Mucosa of descending colon (tissue), 3 donors: ENCODE results near the gene USF1. TPM values are rescaled to one million over a fixed set of nuclear protein-coding genes. Genes with fewer than 3 reads are reported as not detected.

Experiments used
- ATAC-seq: fragments of 200-7000 bp; cut with Tn5 transposase; one replicate; pipeline ENCODE4 v1.9.1; 2020; ENCODE audit warnings: mild to moderate bottlenecking, moderate library complexity
- DNase-seq, 3 donors: peaks; one replicate each; pipeline ENCODE4 v3.0.0-alpha.2; 2020
- H3K36me3 ChIP-seq: fragments of 200-600 bp; one replicate; pipeline ENCODE4 v1.8.0; 2021; ENCODE audit warnings: low read depth, mild to moderate bottlenecking
- H3K4me1 ChIP-seq: fragments of 200-600 bp; one replicate; pipeline ENCODE4 v1.8.0; 2021; ENCODE audit warnings: low read depth, mild to moderate bottlenecking
- H3K4me3 ChIP-seq: fragments of 200-600 bp; one replicate; pipeline ENCODE4 v1.8.0; 2021; ENCODE audit warnings: mild to moderate bottlenecking
- H3K9me3 ChIP-seq: fragments of 200-600 bp; one replicate; pipeline ENCODE4 v1.8.0; 2021; ENCODE audit warnings: mild to moderate bottlenecking
- CTCF ChIP-seq: fragments of 200-600 bp; IDR thresholded peaks from one replicate; pipeline ENCODE4 v1.8.0; 2022; ENCODE audit warnings: antibody characterized with exemption, mild to moderate bottlenecking
- intact Hi-C, 2 donors: fragments of 100-400 bp; cut with DNase I in 1 of 2; cut with micrococcal nuclease in 1 of 2; formaldehyde crosslinking; loops; one replicate each; pipeline versions ENCODE4 v1.11.0 to v1.11.1; 2022; cut with DNase I, micrococcal nuclease
- total RNA-seq, 3 donors: library from RNA; stranded (reverse); fragmentation: NEBNext Ultra II Directional in 2 of 3; extraction: Animal tissue kit (Norgen Biotek cat#: 25700) in 2 of 3; gene quantifications; one replicate each; pipeline versions ENCODE4 v1.2.1 to v1.2.4, GENCODE V29; 2021 to 2023
- donor health status: DM: no; HTN: no; CAD: no; lungs with moderate emphysema.
- donor health status: DM: no; HTN: no; CAD: no.
- donor health status: DM: no; HTN: yes; CAD: no.

USF1 gene
- total RNA-seq, 3 donors from 2014 or later: 66.8 to 80.5 (median 71.7) TPM

DNA sequence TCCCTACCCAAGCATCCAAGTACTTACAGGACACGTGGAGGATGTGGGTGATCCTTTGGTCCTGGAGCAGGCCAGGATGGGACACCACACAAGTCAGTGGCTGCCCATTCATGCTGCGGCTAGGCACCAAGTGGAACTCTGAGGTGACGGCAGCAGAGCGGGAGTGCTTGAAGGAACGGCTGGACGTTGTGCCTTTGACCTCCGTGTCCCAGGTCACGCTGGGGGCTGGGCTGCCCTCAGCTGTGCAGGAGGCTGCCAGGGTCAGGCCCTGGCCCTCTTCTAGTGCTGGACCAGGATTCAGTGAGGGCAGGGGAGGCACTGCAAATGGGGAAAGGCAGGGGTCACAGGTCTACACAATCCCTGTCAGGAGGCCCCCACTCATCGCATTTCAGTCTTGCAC, 31.6 kb upstream of the USF1 start:
- H3K36me3 ChIP-seq: no peaks in the 10 kb centered on the region
- H3K9me3 ChIP-seq: no peaks in the 10 kb centered on the region
- no peak for DNase-seq
- intact Hi-C loops: no loop called here
- no peak for ATAC-seq
- no peak overlapping the region for H3K4me3 ChIP-seq
- no peak for TF ChIP-seq CTCF
- H3K4me1 ChIP-seq: no peaks in the 10 kb centered on the region

DNA sequence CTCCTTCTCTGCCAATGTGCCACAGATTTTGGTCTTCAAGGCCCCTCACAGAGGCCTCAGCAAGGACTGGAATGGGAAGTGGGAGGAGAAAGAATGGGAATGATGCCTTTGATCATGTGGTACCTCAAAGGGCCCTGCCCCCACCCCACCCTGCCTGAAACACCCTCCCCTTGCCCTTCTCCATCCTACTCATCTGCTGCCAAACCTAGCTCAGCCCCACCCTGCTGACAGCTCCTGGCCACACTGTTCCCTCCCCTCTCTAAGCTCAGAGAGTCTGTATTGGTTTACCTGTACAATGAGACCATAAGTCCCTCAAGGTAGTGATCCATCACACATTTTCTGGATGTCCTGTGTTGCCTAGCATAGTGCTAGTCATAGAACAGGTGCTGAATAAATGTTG, 30.6 kb upstream of the USF1 start:
- ATAC-seq (no peak), DNase-seq (no peak)
- TF ChIP-seq CTCF: no peak

GRCh38 chr1:161074676-161075368, 29.0 kb upstream of the USF1 start:
- no peaks in the 10 kb centered on the region for H3K4me1 ChIP-seq
- intact Hi-C loops: no loop called here
- no peaks in the 10 kb centered on the region for H3K36me3 ChIP-seq
- DNase-seq: no peak
- TF ChIP-seq CTCF: no peak
- no peak overlapping the region for H3K4me3 ChIP-seq
- no peaks in the 10 kb centered on the region for H3K9me3 ChIP-seq
- ATAC-seq: no peak

More for the DNA sequence above, 30.6 kb upstream of the USF1 start:
- intact Hi-C loops: no loop called here
- Histone ChIP-seq H3K36me3 (no peaks in the 10 kb centered on the region), H3K9me3 (no peaks in the 10 kb centered on the region), H3K4me1 (no peaks in the 10 kb centered on the region), H3K4me3 (no peak overlapping the region)

- no peak for TF ChIP-seq CTCF
Measured at GRCh38 chr1:161073474-161074121, 27.8 kb upstream of the USF1 start.

GRCh38 chr1:161072751-161073449, 27.1 kb upstream of the USF1 start:
- ATAC-seq (no peak), DNase-seq (no peak)
- intact Hi-C loops: no loop called here
- Histone ChIP-seq H3K4me3 (no peak overlapping the region), H3K4me1 (no peaks in the 10 kb centered on the region), H3K36me3 (no peaks in the 10 kb centered on the region), H3K9me3 (no peaks in the 10 kb centered on the region)
- TF ChIP-seq CTCF: no peak

More at GRCh38 chr1:161073474-161074121, 27.8 kb upstream of the USF1 start:
- ATAC-seq: peak; percentile 77
- no peaks in the 10 kb centered on the region for H3K36me3 ChIP-seq
- no peak overlapping the region for H3K4me3 ChIP-seq
- DNase-seq: peak in 2 of 3 donors; percentile 62 to 77
- no peaks in the 10 kb centered on the region for H3K4me1 ChIP-seq
- no peaks in the 10 kb centered on the region for H3K9me3 ChIP-seq
- intact Hi-C loops: no loop called here
